ENCODE data around the gene CEP170B.
"Not testable (repeated sequence)": the region's sequence is repeated elsewhere in the genome, so short reads cannot be mapped to it uniquely, and the experiment has no call there.

Gene CEP170B

GRCh38 chr14:104919152-104919992 is 54.3 kb downstream of the CEP170B start:
- DNase-seq: not testable (repeated sequence)

GRCh38 chr14:104919993-104920315 is 54.9 kb downstream of the CEP170B start:
- DNase-seq: no peak

- no peak for DNase-seq
These were observed 58.8 kb downstream of the CEP170B start for GRCh38 chr14:104923640-104924420.

GRCh38 chr14:104924421-104925213 is 59.5 kb downstream of the CEP170B start, which contains the start of gene PLD4:
Gene PLD4 (plus strand): TSS chr14:104924879. CDS start chr14:104927141, 2,262 bp downstream.
- peak; percentile 55 for DNase-seq

GRCh38 chr14:104925214-104925854 is 60.3 kb downstream of the CEP170B start:
- peak; percentile 56 for DNase-seq

GRCh38 chr14:104925855-104926609 is 61.0 kb downstream of the CEP170B start:
- DNase-seq: peak; percentile 55

GRCh38 chr14:104926619-104927431 is 61.8 kb downstream of the CEP170B start:
- peak; percentile 59 for DNase-seq

GRCh38 chr14:104927432-104927816 is 62.4 kb downstream of the CEP170B start:
- DNase-seq: no peak

GRCh38 chr14:104927901-104928300 is 62.8 kb downstream of the CEP170B start:
- no peak for DNase-seq

GRCh38 chr14:104928391-104929133 is 63.5 kb downstream of the CEP170B start:
- DNase-seq: peak; percentile 55

- no peak for DNase-seq
These were observed 64.5 kb downstream of the CEP170B start for GRCh38 chr14:104929268-104930230.

GRCh38 chr14:104930526-104931303 is 65.6 kb downstream of the CEP170B start:
- DNase-seq: no peak

- no peak for DNase-seq
These were observed 66.3 kb downstream of the CEP170B start for GRCh38 chr14:104931304-104931770.

GRCh38 chr14:104931771-104932675 is 67.0 kb downstream of the CEP170B start:
- DNase-seq: no peak

GRCh38 chr14:104932676-104933631 is 67.9 kb downstream of the CEP170B start:
- DNase-seq: peak; percentile 97

All from activated CD8-positive, alpha-beta memory T cell treated with anti-CD3 and anti-CD28 coated beads for 24 hours (primary cell).